Hepatocyte (in vitro differentiated cells): ENCODE data around the gene SGPP1.

Source experiments
- CTCF ChIP-seq: fragments of 200-600 bp; sonication (generic); IDR thresholded peaks from 2 replicates; pipeline ENCODE4 v1.5.1; 2016; ENCODE audit warnings: antibody characterized with exemption, mild to moderate bottlenecking; ENCODE audit not compliant: poor library complexity
- EZH2phosphoT487 ChIP-seq: fragments of 200-600 bp; sonication (generic); IDR thresholded peaks from one replicate; pipeline ENCODE4 v1.6.1; 2018; ENCODE audit warnings: antibody characterized with exemption, mild to moderate bottlenecking, low read depth, moderate library complexity; ENCODE audit not compliant: unreplicated experiment, severe bottlenecking

- TF ChIP-seq CTCF (no peak), EZH2phosphoT487 (no peak)
Observed at GRCh38 chr14:63730659-63731058, 2.8 kb upstream of the SGPP1 start.
